Endothelial cell of umbilical vein (primary cell): Measurements from ENCODE around the gene GYPC. TPM values are rescaled to one million over a fixed set of nuclear protein-coding genes. Genes with fewer than 3 reads are reported as not detected.

Source experiments
- BruUV-seq: library from RNA; stranded (reverse); fragments of 400-500 nt; replicated peaks from 2 replicates; lab custom pipeline; 2021; lab: Mats Ljungman, UMichigan
- CTCF ChIA-PET: fragments of 300-600, 350-600 bp; sonication (Branson Sonifier 250); formaldehyde crosslinking; loops from one replicate; lab custom pipeline; 2021; ENCODE audit warnings: antibody characterized with exemption, inconsistent platforms; lab: Charles Lee
- POLR2A ChIA-PET: fragments of 300-600, 350-600 bp; sonication (Branson Sonifier 250); formaldehyde crosslinking; loops from one replicate; lab custom pipeline; 2021; ENCODE audit warnings: antibody characterized with exemption, inconsistent platforms; lab: Charles Lee
- DNase-seq: peaks from one replicate; pipeline ENCODE4 v3.0.0-alpha.2; 2011; ENCODE audit warnings: low read depth, low spot score
- FAIRE-seq: peaks from 2 replicates; lab custom pipeline; 2011; peaks lifted over from hg19 to GRCh38; lab: Jason Lieb, UNC
- H2AFZ ChIP-seq: 2 replicates; pipeline ENCODE4 v1.6.0; 2012; ENCODE audit warnings: low read depth, low read length, control low read depth, inconsistent platforms
- H3K27ac ChIP-seq: 2 replicates; pipeline ENCODE4 v1.5.1; 2011; ENCODE audit warnings: low read depth, mild to moderate bottlenecking, control low read depth, low read length, moderate library complexity; ENCODE audit not compliant: insufficient read depth
- H3K27me3 ChIP-seq, 2 experiments: 2 replicates each; pipeline versions ENCODE4 v1.6.0 to v1.6.1; 2011; ENCODE audit warnings: low read length in 2 of 2, mixed read lengths in 1 of 2; ENCODE audit not compliant: control insufficient read depth in 2 of 2, insufficient read depth in 2 of 2
- H3K36me3 ChIP-seq, 2 experiments: 2 replicates in 1 of 2; 3 replicates in 1 of 2; pipeline ENCODE4 v1.5.1; 2011; ENCODE audit warnings: low read length in 2 of 2, mild to moderate bottlenecking in 1 of 2, moderate library complexity in 1 of 2; ENCODE audit not compliant: control insufficient read depth in 2 of 2, insufficient read depth in 2 of 2; ENCODE audit errors: extremely low read depth in 1 of 2
- H3K4me1 ChIP-seq: 3 replicates; pipeline ENCODE4 v1.5.1; 2011; ENCODE audit warnings: mild to moderate bottlenecking, low read length; ENCODE audit not compliant: control insufficient read depth, insufficient read depth; ENCODE audit errors: extremely low read depth
- H3K4me2 ChIP-seq: 2 replicates; pipeline ENCODE4 v1.6.1; 2011; ENCODE audit warnings: low read length, control low read depth, mixed read lengths; ENCODE audit not compliant: insufficient read depth
- H3K4me3 ChIP-seq, 3 experiments: fragments of 200-600 bp in 1 of 3; sonication (generic), shearing (Covaris generic) in 1 of 3; replicated peaks in 1 of 3; 2 replicates each; pipeline ENCODE4 v1.5.1; 2011 to 2016; ENCODE audit warnings: control low read depth in 3 of 3, low read length in 3 of 3, mild to moderate bottlenecking in 2 of 3, inconsistent platforms in 1 of 3, low read depth in 1 of 3, moderate library complexity in 1 of 3; ENCODE audit not compliant: insufficient read depth in 1 of 3
- H3K79me2 ChIP-seq: 2 replicates; pipeline ENCODE4 v1.6.0; 2012; ENCODE audit warnings: low read length, inconsistent platforms; ENCODE audit not compliant: control insufficient read depth, insufficient read depth
- H3K9ac ChIP-seq: replicated peaks from 2 replicates; pipeline ENCODE3; 2011; ENCODE audit warnings: low read length, control low read depth; ENCODE audit not compliant: insufficient read depth; ENCODE audit errors: extremely low read depth
- H3K9me1 ChIP-seq: replicated peaks from 3 replicates; pipeline ENCODE4 v1.6.0; 2011; ENCODE audit warnings: mild to moderate bottlenecking, low read length; ENCODE audit not compliant: control insufficient read depth, insufficient read depth; ENCODE audit errors: extremely low read depth
- H3K9me3 ChIP-seq: replicated peaks from 2 replicates; pipeline ENCODE4 v1.5.1; 2012; ENCODE audit warnings: low read length, inconsistent platforms; ENCODE audit not compliant: control insufficient read depth, insufficient read depth
- H4K20me1 ChIP-seq: replicated peaks from 2 replicates; pipeline ENCODE3; 2011; ENCODE audit warnings: mild to moderate bottlenecking, low read length; ENCODE audit not compliant: control insufficient read depth, insufficient read depth; ENCODE audit errors: extremely low read depth
- EZH2 ChIP-seq: IDR thresholded peaks from 2 replicates; pipeline ENCODE4 v1.6.1; 2012; ENCODE audit warnings: borderline replicate concordance, low read depth, mild to moderate bottlenecking, moderate library complexity, low read length, inconsistent platforms; ENCODE audit not compliant: severe bottlenecking
- FOS ChIP-seq: IDR thresholded peaks from 2 replicates; pipeline ENCODE4 v1.6.1; 2011; ENCODE audit warnings: mild to moderate bottlenecking, low read length, moderate library complexity, borderline replicate concordance; ENCODE audit not compliant: insufficient read depth
- GATA2 ChIP-seq: IDR thresholded peaks from 2 replicates; pipeline ENCODE4 v1.7.0; 2011; ENCODE audit warnings: low read depth, mild to moderate bottlenecking, moderate library complexity, mixed read lengths, low read length; ENCODE audit not compliant: insufficient read length, insufficient read depth
- JUN ChIP-seq: IDR thresholded peaks from 2 replicates; pipeline ENCODE4 v1.6.1; 2011; ENCODE audit warnings: borderline replicate concordance, low read depth; ENCODE audit not compliant: insufficient read length, insufficient read depth
- MYC ChIP-seq: IDR thresholded peaks from one replicate; pipeline ENCODE4 v1.6.1; 2011; ENCODE audit warnings: mild to moderate bottlenecking, low read depth, low read length
- POLR2A ChIP-seq: IDR thresholded peaks from 2 replicates; pipeline ENCODE4 v1.6.1; 2012; ENCODE audit warnings: low read depth, mild to moderate bottlenecking, control low read depth, low read length
- POLR2AphosphoS5 ChIP-seq: IDR thresholded peaks from 2 replicates; pipeline ENCODE4 v1.6.1; 2012; ENCODE audit warnings: low read depth, mild to moderate bottlenecking, control low read depth, low read length, moderate library complexity; ENCODE audit not compliant: insufficient read depth
- dilution Hi-C: fragments of 300-500 bp; cut with MboI; formaldehyde crosslinking; loops from one replicate; pipeline ENCODE4 v1.15.0; 2019; ENCODE audit warnings: low sequenced_read_pairs; ENCODE audit not compliant: extremely low pct_ligation_motif_present
- intact Hi-C: fragments of 100-400 bp; cut with micrococcal nuclease; formaldehyde crosslinking; loops from one replicate; pipeline ENCODE4 v1.10.0; 2022
- polyA plus RNA-seq, 4 experiments: library from polyadenylated mRNA; depleted of rRNA in 3 of 4; stranded (reverse) in 3 of 4; unstranded in 1 of 4; fragments of >200 nt; gene quantifications; 2 replicates each; pipeline versions ENCODE4 v1.2.1 to v1.2.3, GENCODE V29; 2011 to 2012; ENCODE audit warnings: missing spikeins in 1 of 4
- total RNA-seq: library from RNA; stranded (reverse); gene quantifications from 2 replicates; pipeline ENCODE4 v1.2.3, GENCODE V29; 2021
- TF ChIP-seq, protein P1 (sequence below): IDR thresholded peaks from 2 replicates; pipeline ENCODE4 v1.6.1; 2011; ENCODE audit not compliant: insufficient read depth, insufficient read length
- TF ChIP-seq, protein P2 (sequence below), 2 donors: IDR thresholded peaks; 1 replicate in 1 of 2; 2 replicates in 1 of 2; pipeline ENCODE4 v1.5.1; 2011; ENCODE audit warnings: low read length in 2 of 2, mild to moderate bottlenecking in 2 of 2, moderate library complexity in 2 of 2, control low read depth in 1 of 2, inconsistent platforms in 1 of 2, low read depth in 1 of 2; ENCODE audit not compliant: insufficient read depth in 1 of 2; ENCODE audit errors: extremely low read depth in 1 of 2

Gene GYPC
- total and polyA plus RNA-seq, 2 donors (not counting 3 experiments of a cell fraction or from before 2014, with no cell fraction given) = 3.5 to 13.3 TPM

DNA sequence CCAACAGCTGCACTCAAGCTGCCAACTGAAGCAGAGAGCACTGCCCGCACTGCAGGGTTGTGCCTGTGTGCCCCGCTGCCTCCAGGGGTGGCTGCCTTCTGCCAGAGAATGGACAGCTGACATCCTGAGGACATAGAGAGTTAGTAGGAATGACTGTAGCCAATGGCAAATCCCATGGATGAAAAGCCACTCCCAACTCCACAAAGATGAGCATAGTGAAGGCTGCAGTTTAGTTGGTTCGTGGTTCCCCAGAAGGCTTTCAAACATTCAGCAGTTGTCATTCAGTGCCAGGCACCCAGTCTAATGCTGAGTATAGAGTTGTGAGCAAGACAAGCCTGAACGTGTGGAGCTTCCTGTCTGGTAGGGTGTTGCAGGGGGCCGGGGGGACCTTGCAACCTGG is 30.3 kb downstream of the GYPC start:
- POLR2A ChIA-PET = no interaction called here

More for the DNA sequence above, 30.3 kb downstream of the GYPC start:
- H3K79me2 ChIP-seq = no peaks in the 10 kb centered on the region
- no TSS peak for BruUV-seq
- H3K27me3 ChIP-seq = no peaks in the 10 kb centered on the region
- no peaks in the 10 kb centered on the region for H4K20me1 ChIP-seq
- no peak for DNase-seq
- no peaks in the 10 kb centered on the region for H3K4me1 ChIP-seq
- no peak overlapping the region for H2AFZ ChIP-seq
- H3K9me3 ChIP-seq = no peaks in the 10 kb centered on the region
- no peaks in the 10 kb centered on the region for H3K36me3 ChIP-seq
- TF ChIP-seq, protein P1, sequence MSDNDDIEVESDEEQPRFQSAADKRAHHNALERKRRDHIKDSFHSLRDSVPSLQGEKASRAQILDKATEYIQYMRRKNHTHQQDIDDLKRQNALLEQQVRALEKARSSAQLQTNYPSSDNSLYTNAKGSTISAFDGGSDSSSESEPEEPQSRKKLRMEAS = no peak
- TF ChIP-seq MYC (no peak), POLR2AphosphoS5 (no peak), POLR2A (no peak), JUN (no peak), GATA2 (no peak), EZH2 (no peak), FOS (no peak)
- TF ChIP-seq, protein P2, sequence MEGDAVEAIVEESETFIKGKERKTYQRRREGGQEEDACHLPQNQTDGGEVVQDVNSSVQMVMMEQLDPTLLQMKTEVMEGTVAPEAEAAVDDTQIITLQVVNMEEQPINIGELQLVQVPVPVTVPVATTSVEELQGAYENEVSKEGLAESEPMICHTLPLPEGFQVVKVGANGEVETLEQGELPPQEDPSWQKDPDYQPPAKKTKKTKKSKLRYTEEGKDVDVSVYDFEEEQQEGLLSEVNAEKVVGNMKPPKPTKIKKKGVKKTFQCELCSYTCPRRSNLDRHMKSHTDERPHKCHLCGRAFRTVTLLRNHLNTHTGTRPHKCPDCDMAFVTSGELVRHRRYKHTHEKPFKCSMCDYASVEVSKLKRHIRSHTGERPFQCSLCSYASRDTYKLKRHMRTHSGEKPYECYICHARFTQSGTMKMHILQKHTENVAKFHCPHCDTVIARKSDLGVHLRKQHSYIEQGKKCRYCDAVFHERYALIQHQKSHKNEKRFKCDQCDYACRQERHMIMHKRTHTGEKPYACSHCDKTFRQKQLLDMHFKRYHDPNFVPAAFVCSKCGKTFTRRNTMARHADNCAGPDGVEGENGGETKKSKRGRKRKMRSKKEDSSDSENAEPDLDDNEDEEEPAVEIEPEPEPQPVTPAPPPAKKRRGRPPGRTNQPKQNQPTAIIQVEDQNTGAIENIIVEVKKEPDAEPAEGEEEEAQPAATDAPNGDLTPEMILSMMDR (IDR thresholded peaks at IDR 0.05; ENCODE audit: extremely low read depth in 1 of 2, insufficient read depth in 1 of 2, low read depth in 1 of 2, low read length in 2 of 2) = no peak
- no peaks in the 10 kb centered on the region for H3K9me1 ChIP-seq
- no peak for FAIRE-seq
- CTCF ChIA-PET = no interaction called here
- H3K4me3 ChIP-seq = no peak overlapping the region
- dilution Hi-C loops = no loop called here
- no peak overlapping the region for H3K4me2 ChIP-seq
- H3K9ac ChIP-seq = no peak overlapping the region
- intact Hi-C loops = no loop called here
- H3K27ac ChIP-seq = no peak overlapping the region
